NCI-H1048 (cell line): ENCODE data around the gene AFMID.

Experiments used
- DNase-seq: peaks from one replicate; lab custom pipeline; 2025; lab: John Stamatoyannopoulos, UW

Gene AFMID

DNA sequence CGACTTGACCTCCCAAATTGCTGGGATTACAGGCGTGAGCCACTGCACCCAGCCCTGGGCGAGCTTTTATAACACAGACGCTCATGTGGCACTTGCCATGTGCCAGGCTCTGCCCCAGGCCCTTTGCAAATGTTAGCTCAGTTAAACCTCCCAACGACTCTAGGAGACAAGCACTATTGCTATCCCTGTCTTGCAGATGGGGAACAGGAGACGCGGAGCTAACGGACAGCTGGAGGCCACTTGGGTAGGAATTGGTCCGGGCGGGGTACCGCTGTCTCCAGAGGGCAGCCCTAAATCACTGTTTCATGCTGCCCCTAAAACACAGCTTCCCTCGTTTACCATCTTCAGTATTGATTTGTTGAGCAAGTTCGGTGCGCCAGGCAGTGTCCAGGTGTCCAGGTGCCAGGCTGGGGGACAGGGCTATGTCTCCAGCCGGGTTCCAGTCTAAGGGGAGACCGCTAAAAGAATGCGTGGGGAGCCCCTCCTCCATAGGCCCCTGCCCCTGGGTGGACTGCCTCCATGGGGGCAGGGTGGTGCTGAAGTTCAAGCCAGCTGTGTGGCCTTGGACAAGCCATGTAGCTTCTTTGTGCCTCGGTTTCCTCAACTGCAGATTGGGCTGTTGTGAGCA is 68.0 kb downstream of the AFMID start:
- no peak for DNase-seq

GRCh38 chr17:78255953-78256706 is 69.0 kb downstream of the AFMID start:
- no peak for DNase-seq

DNA sequence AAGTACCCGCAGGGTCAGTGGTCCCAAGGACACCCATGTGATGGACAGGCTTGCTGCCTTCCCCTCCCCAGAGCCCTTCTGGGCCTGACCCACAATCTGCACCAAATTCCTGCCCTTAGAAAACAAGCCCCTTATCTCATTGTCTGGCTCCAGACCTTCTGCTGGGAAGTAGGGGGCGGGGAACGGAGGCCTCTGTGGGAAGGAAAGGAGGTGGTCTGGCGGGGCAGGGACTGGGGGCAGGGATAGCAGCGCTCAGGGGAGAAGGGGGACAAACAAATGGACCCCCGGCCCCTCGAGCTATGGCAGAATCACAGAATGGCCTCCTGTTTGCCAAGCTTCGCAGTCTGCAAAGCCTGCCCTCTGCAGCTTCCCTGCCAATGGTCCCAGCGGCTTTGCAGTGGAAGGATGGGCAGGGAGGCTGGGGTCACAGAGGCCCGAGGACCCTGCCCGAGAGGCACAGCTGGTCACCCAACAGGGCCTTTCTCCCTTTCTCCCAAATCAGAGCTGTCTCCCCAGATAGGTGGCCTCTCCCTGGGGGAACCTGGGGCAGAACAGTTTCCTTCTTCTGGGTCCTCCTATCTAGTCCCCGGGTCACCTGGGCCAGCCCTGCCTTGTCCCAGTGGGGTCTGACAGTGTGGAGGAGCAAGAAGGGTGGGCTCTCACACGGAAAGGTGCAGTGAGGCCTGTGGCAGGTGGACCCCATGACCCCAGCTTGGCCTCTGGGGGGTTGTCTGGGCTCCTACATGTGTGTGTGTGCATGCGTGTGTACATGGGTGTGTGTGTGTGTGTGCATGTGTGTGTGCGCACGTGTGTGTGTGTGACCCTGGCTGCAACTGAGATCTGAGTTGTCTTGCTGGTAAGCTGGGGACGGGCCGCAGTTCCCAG is 69.8 kb downstream of the AFMID start:
- DNase-seq: no peak
